ENCODE measurements around the gene ZYG11B.
"Not testable (repeated sequence)": the region's sequence is repeated elsewhere in the genome, so short reads cannot be mapped to it uniquely, and the experiment has no call there.

Gene ZYG11B

DNA sequence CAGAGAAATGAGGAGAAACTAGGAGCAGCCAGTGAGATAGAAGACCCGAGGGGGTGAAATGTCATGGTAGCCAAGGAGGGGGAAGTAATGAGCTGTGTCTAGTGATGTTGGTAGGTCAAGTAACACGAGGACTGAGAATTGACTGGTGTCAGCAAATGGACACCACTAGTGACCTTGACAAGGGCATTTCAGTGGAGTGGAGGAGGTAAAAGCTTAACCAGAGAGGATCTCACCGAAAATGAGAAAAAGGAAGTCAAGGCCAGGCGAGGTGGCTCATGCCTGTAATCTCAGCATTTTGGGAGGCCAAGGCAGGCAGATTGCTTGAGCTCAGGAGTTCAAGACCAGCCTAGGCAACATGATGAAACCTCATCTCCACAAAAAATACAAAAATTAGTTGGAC is 3.0 kb upstream of the ZYG11B start:
- TF ChIP-seq, protein P1, sequence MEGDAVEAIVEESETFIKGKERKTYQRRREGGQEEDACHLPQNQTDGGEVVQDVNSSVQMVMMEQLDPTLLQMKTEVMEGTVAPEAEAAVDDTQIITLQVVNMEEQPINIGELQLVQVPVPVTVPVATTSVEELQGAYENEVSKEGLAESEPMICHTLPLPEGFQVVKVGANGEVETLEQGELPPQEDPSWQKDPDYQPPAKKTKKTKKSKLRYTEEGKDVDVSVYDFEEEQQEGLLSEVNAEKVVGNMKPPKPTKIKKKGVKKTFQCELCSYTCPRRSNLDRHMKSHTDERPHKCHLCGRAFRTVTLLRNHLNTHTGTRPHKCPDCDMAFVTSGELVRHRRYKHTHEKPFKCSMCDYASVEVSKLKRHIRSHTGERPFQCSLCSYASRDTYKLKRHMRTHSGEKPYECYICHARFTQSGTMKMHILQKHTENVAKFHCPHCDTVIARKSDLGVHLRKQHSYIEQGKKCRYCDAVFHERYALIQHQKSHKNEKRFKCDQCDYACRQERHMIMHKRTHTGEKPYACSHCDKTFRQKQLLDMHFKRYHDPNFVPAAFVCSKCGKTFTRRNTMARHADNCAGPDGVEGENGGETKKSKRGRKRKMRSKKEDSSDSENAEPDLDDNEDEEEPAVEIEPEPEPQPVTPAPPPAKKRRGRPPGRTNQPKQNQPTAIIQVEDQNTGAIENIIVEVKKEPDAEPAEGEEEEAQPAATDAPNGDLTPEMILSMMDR (IDR thresholded peaks at IDR 0.05; ENCODE audit: insufficient read depth, low read length, poor library complexity, severe bottlenecking): no peak
- Histone ChIP-seq H3K4me3 (replicated peaks; ENCODE audit: low read depth, low read length) (no peak overlapping the region), H3K36me3 (ENCODE audit: control insufficient read depth, insufficient read depth, low read length) (no peaks in the 10 kb centered on the region), H3K27me3 (replicated peaks; ENCODE audit: control insufficient read depth, insufficient read depth, low read length) (no peaks in the 10 kb centered on the region)
- no peak for DNase-seq (ENCODE audit: extremely low read depth, insufficient read length)

DNA sequence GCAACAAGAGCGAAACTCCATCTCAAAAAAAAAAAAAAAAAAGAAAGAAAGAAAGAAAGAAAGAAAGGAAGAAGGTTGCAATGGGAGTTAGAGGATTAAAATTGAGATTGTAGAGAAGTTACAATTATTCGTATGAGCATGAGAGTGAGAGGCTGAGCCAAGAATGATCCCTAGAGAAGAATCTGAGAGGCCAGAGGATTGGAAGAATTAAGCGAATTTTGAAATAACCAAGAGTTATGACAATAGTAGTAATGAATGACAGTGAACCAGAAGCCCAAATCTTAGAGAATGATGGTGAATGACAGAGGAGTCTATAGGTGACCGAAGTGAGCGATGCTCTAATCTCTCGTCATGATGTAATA is 369 bp upstream of the ZYG11B start:
- H3K4me3 ChIP-seq (replicated peaks; ENCODE audit: low read depth, low read length): peak overlapping the region; percentile 59

DNA sequence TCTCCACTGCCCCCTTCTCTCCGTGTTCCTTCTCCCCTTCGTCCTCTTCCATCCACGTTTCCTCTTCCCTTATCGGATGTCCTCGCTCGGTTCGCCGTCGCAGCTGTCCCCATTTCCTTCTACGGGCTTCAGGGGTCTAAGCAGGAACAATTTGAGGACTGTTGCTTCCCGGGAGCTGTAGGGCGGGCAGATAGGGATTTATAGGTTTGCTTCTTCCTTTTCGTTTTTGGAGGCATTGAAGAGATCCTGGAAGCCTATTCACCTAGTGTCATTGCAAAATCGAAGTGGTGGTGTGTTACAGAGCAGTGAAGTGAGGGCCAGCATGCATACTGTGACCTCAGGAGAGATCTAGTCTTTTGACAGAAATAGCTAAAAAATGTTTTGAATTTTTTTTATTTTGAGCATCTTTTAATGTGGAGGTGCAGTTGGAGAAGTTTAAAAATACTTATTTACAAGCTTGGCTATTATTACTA is 897 bp downstream of the ZYG11B start:
- no peaks in the 10 kb centered on the region for H3K27me3 ChIP-seq (replicated peaks; ENCODE audit: control insufficient read depth, insufficient read depth, low read length)
- peak overlapping the region; percentile 70 for H3K4me3 ChIP-seq (replicated peaks; ENCODE audit: low read depth, low read length)
- DNase-seq (ENCODE audit: extremely low read depth, insufficient read length): peak; percentile 4
- TF ChIP-seq, protein P1 (IDR thresholded peaks at IDR 0.05; ENCODE audit: insufficient read depth, low read length, poor library complexity, severe bottlenecking): no peak
- no peaks in the 10 kb centered on the region for H3K36me3 ChIP-seq (ENCODE audit: control insufficient read depth, insufficient read depth, low read length)

More for the DNA sequence above, 369 bp upstream of the ZYG11B start:
- H3K27me3 ChIP-seq (replicated peaks; ENCODE audit: control insufficient read depth, insufficient read depth, low read length): no peaks in the 10 kb centered on the region
- TF ChIP-seq, protein P1 (IDR thresholded peaks at IDR 0.05; ENCODE audit: insufficient read depth, low read length, poor library complexity, severe bottlenecking): no peak
- DNase-seq (ENCODE audit: extremely low read depth, insufficient read length): no peak
- no peaks in the 10 kb centered on the region for H3K36me3 ChIP-seq (ENCODE audit: control insufficient read depth, insufficient read depth, low read length)

DNA sequence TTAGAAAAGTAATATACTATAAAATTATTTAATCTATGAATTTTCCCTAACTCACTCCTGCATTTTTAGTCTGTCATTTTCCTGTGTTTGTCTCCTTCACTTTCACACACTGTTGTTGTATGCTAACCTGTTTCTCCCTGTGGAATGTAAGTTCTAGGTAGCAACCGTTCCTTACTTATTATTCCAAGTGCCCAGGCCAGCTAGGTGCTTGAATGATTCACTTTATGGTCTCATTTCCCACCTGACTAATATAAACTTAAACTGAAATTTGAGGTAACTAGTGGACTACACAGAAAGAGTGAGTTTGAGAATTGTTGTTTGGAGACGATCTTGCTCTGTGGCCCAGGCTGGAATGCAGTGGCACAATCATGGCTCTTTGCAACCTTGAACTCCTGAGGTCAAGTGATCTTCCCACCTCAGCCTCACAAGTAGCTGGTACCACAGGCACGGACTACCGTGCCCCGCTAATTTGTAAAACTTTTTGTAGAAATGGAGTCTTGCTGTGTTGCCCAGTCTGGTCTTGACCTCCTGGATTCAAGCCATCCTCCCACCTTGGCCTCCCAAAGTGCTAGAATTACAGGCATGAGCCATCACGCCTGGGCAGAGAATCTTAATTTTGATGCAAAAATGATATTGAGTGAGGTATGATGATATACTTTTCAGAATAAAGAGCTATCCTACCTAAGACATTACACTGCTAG is 1.9 kb downstream of the ZYG11B start:
- no peak for DNase-seq (ENCODE audit: extremely low read depth, insufficient read length)
- no peak overlapping the region for H3K4me3 ChIP-seq (replicated peaks; ENCODE audit: low read depth, low read length)
- no peaks in the 10 kb centered on the region for H3K36me3 ChIP-seq (ENCODE audit: control insufficient read depth, insufficient read depth, low read length)
- TF ChIP-seq, protein P1 (IDR thresholded peaks at IDR 0.05; ENCODE audit: insufficient read depth, low read length, poor library complexity, severe bottlenecking): no peak
- no peaks in the 10 kb centered on the region for H3K27me3 ChIP-seq (replicated peaks; ENCODE audit: control insufficient read depth, insufficient read depth, low read length)

DNA sequence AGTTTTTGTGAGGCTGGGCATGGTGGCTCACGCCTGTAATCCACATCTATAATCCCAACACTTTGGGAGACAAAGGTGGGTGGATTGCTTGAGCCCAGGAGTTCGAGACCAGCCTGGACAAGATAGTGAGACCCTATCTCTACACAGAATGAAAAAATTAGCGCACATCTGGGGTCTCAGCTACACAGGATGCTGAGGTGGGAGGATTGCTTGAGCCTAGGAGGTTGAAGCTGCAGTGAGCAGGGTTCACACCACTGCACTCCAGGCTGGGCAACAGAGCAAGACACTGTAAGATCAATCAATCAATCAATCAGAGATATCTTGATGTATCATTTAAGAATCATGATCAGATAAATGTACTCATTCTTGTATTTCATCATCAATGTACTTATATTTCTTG is 7.1 kb downstream of the ZYG11B start:
- Histone ChIP-seq H3K27me3 (replicated peaks; ENCODE audit: control insufficient read depth, insufficient read depth, low read length) (no peaks in the 10 kb centered on the region), H3K36me3 (ENCODE audit: control insufficient read depth, insufficient read depth, low read length) (no peaks in the 10 kb centered on the region), H3K4me3 (replicated peaks; ENCODE audit: low read depth, low read length) (no peak overlapping the region)
- TF ChIP-seq, protein P1 (IDR thresholded peaks at IDR 0.05; ENCODE audit: insufficient read depth, low read length, poor library complexity, severe bottlenecking): no peak
- no peak for DNase-seq (ENCODE audit: extremely low read depth, insufficient read length)

DNA sequence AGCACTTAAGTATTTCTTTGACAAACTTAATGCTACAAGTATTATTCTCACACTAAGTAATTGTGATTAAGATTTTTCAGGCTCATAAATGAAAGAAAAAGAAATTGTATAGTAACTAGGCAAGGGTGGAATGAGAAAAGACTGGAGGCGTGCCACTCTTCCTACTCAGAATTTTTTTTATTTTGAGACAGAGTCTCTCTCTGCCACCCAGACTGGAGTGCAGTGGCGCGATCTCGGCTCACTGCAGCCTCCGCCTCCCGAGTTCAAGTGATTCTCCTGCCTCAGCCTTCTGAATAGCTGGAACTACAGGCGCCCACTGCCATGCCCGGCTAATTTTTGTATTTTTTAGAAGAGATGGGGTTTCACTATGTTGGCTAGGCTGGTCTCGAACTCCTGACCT is 9.1 kb downstream of the ZYG11B start:
- H3K36me3 ChIP-seq (ENCODE audit: control insufficient read depth, insufficient read depth, low read length); H3K4me3 ChIP-seq (replicated peaks; ENCODE audit: low read depth, low read length); DNase-seq (ENCODE audit: extremely low read depth, insufficient read length); H3K27me3 ChIP-seq (replicated peaks; ENCODE audit: control insufficient read depth, insufficient read depth, low read length): not testable (repeated sequence)

Data from GM06990 (cell line).